ENCODE measurements around the gene TBC1D1.

Gene TBC1D1

GRCh38 chr4:37890801-37891259 is at the start of gene TBC1D1:
TBC1D1 (plus strand) TSS chr4:37891084; CDS start chr4:37902096, 11,012 bp downstream.
- no peak for DNase-seq

GRCh38 chr4:37844204-37844603 is 46.7 kb upstream of the TBC1D1 start:
- DNase-seq, result no peak

GRCh38 chr4:37845201-37845600 is 45.7 kb upstream of the TBC1D1 start:
- DNase-seq, result no peak

GRCh38 chr4:37847311-37847884 is 43.5 kb upstream of the TBC1D1 start:
- no peak for DNase-seq

- no peak for DNase-seq
These were observed 38.5 kb upstream of the TBC1D1 start for GRCh38 chr4:37852376-37852775.

- no peak for DNase-seq
These were observed 32.8 kb upstream of the TBC1D1 start for GRCh38 chr4:37858112-37858511.

- DNase-seq, result no peak
These were observed 32.0 kb upstream of the TBC1D1 start for GRCh38 chr4:37858872-37859271.

- DNase-seq, result no peak
These were observed 30.6 kb upstream of the TBC1D1 start for GRCh38 chr4:37860266-37860665.

GRCh38 chr4:37862961-37863360 is 27.9 kb upstream of the TBC1D1 start:
- no peak for DNase-seq

GRCh38 chr4:37864786-37865185 is 26.1 kb upstream of the TBC1D1 start:
- no peak for DNase-seq

- no peak for DNase-seq
These were observed 25.4 kb upstream of the TBC1D1 start for GRCh38 chr4:37865450-37865849.

- DNase-seq, result no peak
These were observed 23.8 kb upstream of the TBC1D1 start for GRCh38 chr4:37867102-37867501.

GRCh38 chr4:37868238-37868637 is 22.6 kb upstream of the TBC1D1 start:
- no peak for DNase-seq

- DNase-seq, result no peak
These were observed 18.4 kb upstream of the TBC1D1 start for GRCh38 chr4:37872310-37872988.

- DNase-seq, result no peak
These were observed 17.5 kb upstream of the TBC1D1 start for GRCh38 chr4:37873386-37873785.

GRCh38 chr4:37876156-37876555 is 14.7 kb upstream of the TBC1D1 start:
- DNase-seq, result no peak

- DNase-seq, result no peak
These were observed 11.5 kb upstream of the TBC1D1 start for GRCh38 chr4:37879365-37879764.

GRCh38 chr4:37881811-37882210 is 9.1 kb upstream of the TBC1D1 start:
- DNase-seq, result no peak

GRCh38 chr4:37882665-37883296 is 8.1 kb upstream of the TBC1D1 start:
- DNase-seq, result no peak

GRCh38 chr4:37884855-37885487 is 5.9 kb upstream of the TBC1D1 start:
- no peak for DNase-seq

GRCh38 chr4:37885496-37885895 is 5.4 kb upstream of the TBC1D1 start:
- DNase-seq, result no peak

GRCh38 chr4:37889849-37890800 is 759 bp upstream of the TBC1D1 start:
- peak; percentile 39 for DNase-seq
